HG03354 (cell line): Measurements from ENCODE around the gene SBNO2.

ENCODE experiments used
- ATAC-seq: cut with Tn5 transposase; IDR thresholded peaks from one replicate; pipeline ENCODE4 v1.9.1; 2021; ENCODE audit warnings: mild to moderate bottlenecking; ENCODE audit not compliant: unreplicated experiment, poor library complexity, severe bottlenecking

The SBNO2 gene

DNA sequence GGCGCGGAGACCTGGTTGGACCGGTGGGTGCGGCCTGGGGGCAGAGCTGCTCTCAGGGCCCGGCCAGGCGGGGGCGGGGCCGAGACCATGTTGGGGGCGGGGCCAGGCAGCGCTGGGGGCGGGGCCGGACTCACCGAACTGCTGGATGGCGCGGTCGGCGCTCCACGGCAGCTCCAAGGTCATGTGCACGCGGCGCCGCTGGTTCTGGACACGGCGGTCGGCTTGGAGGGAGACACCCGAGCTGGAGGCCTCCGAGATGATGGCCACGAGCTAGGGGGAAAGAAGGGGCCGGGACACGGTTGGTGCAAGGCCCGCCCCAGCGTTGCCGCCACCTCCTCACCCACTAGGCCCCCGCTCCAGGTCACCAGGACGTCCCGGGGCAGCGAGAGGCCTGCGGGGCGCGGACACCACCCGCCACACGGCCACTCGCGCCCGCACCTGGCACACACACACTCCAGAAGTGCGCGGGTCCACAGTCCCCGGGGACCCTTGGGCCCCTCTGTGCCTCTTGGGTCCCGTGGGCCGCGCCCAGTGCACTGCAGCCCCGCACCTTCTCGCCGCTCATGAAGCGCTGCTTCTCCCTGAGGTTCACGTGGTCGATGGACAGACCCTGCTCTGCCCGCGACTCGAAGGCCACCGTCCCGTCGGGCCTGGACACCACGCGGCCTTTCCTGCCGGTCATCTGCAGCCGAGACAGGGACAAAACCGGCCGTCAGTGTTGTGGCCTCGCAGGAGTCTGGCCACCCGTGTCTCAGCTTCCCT lies 61.6 kb downstream of the SBNO2 start:
- no peak for ATAC-seq

DNA sequence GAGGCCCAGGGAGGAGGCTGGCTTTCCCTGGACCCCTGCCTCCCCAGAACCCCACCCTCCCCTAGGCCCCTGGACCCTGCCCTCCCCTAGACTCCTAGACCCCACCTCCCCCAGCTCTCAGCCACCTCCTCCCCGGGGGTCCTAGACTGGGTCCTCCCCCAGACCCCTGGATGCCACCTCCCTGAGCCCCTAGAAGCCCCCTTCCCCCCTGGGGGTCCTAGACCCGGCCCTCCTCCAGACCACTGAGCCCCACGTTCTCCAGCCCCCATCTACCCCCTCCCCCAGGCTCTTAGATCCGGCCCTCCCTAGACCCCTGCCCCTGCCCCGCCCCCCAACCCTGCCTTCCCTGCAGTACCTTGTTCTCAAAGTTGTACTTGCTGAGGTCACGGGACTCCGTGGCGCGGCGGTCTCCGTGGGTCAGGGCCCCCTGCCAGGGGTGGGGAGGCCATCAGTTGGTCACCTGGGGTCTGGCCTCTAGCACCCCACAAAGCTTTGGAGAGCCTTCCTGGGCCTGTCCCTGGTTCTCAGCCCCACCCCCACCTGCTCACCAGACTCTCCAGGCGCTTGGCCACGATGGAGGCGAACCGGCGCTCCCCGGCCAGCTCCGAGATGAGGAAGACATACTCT lies 62.3 kb downstream of the SBNO2 start:
- no peak for ATAC-seq

DNA sequence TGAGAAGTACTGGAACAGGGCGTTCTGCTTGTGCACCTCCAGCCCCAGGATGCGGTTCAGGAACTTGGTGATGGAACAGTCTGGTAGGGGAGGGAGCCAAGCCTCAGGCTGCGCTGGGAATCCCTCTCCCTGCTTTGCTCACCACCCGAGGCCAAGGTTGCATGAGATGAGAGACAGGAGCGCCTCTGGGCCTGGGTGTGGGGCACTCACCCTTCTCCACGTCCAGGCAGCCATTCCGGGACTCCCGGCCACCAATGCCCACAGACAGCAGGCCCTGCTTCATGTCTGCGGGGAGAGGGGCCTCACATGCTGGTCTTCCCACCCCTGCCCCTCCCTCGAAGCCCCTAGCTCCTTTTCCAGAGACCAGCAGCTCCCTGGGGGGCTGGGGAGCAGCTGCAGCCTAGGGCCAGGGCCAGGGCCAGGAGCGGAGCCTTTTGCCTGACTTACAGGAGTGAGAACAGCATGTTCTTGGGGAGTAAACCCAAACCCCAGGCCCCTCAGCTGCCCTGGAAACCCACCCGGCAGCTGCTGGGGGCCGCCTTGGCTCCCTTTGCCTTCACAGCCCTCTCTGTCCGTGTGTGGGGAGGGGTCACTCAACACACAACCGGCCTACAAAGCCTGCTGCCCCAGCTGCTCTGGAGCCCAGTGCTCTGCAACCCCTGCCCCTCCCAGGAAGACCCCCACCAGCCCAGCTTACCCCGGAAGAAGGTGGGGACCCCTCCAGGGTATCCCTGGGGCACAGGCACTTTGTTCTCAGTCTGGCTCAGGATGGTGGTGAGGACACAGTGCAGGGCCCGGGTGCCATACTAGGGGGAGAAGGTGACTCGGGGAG lies 63.0 kb downstream of the SBNO2 start:
- no peak for ATAC-seq

DNA sequence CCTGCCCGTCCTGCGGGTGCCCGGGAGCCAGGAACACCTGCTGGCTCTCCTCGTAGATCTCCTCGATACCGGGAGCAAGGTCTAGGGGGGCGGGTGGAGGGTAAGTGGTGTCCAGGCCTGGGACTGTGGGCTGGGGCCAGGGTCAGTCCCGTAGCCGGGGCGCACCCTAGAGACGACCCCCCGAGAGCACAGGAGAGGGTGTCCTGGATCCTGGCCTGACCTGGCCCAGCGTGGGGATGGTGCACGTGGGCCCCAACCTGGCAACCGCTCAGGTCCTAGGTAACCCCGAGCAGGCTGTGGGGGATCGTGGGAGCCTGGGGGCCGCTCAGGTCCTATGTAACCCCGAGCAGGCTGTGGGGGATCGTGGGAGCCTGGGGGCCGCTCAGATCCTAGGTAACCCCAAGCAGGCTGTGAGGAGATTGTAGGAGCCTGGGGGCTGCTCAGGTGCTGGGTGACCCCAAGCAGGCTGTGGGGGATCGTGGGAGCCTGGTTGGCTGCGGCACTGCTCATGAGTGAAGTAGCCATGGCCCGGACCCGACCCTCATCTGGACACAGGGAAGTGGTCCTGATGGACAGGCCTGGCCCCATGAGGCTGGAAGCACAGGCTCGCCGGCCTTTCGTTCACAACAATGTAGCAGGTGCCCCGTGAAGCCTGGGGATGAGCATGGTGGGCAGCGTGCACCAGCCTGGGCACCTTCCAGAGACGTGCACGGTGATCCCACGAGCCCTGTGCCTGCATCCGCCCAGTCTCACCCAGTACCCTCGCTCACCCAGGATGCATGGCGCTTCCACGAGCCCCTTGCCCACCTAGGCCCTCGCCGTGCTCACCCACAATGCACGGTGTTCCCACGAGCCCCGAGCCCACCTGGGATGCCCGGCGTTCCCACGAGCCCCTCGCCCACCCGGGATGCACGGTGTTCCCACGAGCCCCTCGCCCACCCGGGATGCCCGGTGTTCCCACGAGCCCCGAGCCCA lies 64.1 kb downstream of the SBNO2 start:
- no peak for ATAC-seq

DNA sequence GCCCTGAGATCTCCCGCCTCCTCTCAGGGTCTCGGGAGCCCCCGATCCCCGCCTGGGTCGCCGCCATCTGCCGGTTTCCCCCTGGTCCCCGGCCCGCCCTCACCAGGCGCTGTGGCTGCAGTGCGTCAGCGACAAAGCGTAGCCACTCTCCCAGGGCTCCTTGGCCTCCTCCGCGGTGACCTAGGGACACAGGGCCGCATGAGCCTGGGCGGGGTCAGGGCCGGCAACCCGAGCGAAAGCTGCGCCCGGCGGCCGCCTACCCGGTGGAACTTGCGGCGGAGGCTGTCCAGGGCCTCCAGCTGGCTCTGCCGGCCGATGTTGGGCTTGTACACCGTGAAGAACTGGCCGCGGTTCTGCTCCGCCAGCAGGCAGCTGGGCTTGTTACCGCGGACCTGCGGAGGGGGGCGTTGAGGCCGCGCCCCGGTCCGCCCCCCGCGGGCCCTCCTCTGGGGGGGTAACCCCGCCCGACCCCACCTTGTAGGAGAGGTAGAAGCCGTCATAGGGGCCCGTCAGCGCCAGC lies 65.0 kb downstream of the SBNO2 start:
- ATAC-seq = no peak

DNA sequence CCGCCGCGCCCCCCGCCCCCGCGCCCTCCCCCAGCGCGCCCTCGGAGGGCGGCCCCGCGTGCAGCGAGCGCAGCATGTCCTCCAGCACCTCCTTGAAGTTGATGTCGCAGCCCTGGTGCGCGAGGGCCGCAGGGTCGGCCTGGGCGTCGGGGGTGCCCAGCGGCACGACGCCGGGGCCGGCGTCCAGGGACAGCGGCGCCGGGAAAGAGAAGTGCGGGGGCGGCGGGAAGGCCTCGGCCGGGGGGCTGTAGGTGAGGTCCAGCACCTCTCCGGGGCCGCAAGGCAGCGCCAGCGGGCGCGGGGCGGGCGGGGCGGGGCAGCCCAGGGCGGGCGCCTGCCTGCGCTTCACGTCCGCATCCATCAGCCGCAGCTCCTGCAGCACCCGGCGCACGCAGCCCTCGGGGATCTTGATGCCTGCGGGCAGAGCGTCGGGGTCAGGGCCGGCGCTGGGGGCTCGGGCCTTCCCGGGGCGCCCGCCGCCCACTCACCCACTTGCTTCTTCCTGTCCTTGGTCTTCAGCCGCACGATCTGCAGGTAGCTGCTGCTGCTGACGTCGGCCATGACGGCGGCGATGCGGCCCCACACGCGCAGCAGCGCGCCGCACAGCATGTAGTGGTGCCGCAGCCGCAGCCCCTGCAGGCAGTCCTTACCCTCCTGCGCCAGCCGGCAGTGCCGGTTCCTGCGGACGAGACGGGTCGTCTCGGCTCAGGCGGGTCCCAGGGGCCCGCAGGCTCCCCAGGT lies 65.6 kb downstream of the SBNO2 start:
- ATAC-seq = no peak

DNA sequence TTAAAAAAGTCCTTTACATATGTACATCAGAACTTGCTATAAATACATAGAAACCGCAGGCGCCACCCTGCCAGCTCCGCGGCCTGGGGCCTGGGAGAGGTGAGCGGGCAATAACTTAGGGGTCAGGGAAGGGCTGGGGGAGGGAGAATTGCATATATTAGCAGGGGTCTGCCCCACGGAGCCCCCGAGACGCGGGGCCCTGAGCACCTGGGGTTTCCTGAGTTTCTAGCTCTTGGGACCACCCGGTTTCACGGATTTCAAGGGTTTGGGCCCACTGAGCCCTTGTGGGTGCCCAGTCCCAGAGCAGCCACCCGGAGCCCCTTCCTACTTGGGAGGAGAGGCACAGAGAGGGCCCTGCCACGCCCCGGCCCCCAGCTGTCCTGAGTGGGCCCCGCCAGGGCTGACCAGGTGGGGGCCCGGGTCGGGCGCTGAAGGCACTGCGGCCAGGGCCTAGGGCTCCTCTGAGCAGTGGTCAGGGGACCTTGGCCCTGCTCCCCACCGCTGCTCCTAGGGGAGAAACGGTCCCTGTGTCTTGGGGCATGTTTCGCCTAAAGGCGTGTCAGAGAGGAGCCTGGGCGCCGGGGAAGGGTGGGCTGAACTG lies 66.3 kb downstream of the SBNO2 start:
- no peak for ATAC-seq

DNA sequence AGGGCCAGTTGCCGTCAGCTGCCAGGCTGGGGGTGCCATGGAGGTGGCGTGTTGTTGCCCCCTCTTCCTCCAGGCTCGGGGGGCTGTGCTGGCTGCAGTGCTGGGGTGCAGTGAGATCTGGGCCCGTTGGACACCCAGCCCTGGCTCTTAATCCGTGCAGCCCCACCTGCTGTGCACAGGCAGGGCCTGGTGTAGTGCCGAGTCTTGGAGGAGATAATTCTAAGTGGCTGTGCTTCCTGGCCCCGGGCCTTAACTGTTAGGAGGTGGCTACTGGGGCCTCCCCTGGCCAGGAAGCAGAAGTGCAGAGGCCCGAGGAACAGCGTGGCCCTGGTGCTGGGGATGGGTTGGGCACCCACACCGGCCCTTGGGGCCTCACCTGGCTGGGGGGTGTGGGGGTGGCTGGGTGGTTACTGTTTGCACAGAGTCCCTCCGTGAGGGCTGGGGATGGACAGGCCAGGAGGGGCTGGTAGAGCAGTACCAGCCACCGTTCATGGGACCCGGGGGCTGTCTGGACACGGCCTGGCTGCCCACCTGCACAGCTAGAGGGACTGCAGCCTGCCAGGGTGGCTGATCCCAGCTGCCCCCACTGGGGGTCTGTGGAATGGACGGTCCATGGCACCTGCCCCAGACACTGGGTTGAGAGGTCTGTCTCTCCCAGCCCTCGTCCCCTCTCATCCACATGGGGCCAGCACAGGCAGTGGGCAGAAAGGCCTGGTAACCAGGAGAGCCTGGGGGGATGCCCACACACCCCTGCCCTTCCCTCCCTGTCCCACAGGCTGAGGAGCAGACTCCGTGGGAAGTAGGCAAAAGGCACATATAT lies 67.0 kb downstream of the SBNO2 start:
- ATAC-seq = no peak

DNA sequence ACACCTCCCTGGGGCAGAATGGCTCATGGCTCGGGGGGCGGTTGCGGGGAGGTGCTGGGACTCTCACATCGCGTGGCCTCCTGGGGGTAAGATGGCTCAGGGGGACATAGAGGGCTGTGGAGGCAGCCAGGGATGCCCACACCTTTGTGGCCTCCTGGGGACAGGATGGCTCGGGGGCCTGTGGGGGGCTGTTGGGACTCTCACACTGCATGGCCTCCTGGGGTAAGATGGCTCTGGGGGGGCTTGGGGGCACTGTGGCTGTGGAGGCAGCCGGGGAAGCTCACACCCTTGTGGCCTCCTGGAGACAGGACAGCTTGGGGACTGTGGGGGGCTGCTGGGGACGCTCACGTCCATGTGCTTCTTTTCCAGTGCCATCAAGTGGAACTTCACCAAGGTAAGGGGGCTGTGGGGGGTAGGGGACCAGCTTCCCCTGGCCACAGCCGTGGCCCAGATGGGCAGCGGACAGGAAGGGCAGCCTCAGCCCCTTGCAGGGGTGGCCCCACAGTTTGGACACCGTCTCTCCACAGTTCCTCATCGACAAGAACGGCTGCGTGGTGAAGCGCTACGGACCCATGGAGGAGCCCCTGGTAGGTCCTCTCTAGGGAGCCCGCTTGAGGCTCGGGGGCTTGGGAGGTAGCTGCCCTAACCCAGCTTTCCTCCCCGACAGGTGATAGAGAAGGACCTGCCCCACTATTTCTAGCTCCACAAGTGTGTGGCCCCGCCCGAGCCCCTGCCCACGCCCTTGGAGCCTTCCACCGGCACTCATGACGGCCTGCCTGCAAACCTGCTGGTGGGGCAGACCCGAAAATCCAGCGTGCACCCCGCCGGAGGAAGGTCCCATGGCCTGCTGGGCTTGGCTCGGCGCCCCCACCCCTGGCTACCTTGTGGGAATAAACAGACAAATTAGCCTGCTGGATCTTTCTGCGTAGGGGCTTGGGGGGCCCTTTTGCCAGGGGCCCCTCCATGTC lies 67.9 kb downstream of the SBNO2 start:
- no peak for ATAC-seq

DNA sequence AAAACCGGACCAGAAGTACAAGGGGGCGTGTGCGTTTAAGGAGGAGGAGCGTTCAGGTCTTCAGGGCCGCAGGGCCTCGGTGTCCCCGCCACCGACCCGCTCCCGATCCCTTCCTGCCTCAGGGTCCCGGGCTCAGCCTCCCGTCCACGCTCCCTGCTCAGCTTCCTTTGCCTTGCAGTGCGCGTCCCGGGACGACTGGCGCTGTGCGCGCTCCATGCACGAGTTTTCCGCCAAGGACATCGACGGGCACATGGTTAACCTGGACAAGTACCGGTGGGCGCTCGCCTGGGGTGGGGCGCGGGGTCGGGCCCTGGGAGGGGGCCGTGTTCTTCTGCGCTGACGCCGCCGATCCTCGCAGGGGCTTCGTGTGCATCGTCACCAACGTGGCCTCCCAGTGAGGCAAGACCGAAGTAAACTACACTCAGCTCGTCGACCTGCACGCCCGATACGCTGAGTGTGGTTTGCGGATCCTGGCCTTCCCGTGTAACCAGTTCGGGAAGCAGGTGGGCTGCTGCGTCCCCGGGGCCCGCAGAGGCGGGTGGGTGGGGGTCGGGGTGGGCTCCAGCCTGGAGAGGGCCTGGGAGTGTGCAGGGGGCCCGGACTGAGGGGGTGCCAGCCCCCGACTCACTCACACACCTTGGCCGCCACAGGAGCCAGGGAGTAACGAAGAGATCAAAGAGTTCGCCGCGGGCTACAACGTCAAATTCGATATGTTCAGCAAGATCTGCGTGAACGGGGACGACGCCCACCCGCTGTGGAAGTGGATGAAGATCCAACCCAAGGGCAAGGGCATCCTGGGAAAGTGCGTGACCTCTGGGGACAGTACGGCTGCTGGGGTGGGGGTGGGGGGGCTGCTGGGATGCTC lies 68.8 kb downstream of the SBNO2 start:
- no peak for ATAC-seq

DNA sequence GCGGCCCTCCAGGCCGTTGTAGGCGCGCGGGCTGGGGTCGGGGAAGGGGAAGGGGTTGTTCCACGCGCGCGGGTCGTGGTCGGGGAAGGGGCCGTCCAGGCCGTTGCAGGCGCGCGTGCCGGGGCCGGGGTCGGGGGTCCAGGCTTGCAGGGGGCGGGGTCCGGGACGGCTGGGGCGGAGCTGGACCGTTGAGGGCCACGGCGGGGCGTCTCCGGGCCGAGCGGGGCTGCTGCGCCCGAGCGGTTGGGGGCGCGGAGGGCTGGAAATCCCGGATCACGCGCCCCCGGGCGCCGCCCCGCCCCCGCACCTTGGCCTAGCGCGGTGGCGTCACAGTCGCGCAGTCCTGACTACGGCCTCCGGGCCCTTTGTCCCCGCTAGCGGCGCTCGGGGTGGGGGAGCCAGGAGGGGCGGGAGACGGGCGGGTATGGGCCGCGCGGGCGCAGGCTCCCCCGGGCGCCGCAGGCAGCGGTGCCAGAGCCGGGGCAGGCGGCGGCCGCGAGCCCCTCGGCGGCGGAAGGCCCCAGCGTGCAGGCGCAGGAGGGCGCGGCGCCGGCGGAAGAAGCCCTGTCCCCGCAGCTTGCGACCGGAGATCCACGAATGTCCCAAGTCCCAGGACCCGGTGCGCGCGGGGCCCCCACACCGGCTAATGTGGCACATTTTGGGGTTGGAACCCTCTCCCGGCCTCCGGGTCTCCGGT lies 69.6 kb downstream of the SBNO2 start:
- peak; percentile 32 for ATAC-seq

DNA sequence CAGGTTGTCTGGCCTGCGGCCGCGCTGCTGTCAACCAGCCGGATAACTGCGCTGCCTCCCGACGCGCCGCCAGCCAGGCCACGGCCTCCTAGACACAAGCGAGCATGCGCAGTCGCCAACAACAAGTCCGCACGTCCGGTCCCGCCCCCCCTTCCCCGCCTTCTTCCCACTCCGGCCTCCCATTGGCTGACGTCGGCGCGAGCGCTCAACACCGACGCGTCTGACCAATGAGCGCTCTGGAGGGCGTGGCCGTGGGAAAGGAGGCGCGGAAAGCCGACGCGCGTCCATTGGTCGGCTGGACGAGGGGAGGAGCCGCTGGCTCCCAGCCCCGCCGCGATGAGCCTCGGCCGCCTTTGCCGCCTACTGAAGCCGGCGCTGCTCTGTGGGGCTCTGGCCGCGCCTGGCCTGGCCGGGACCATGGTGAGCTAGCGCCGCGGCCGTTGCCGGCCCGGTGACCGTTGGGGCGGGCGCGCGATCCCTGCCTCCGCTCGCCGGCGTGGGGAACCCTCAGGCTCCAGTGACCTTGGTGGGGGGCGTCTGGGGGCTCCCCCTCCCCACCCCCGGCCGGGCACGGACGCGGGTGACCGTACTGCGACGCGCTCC lies 70.3 kb downstream of the SBNO2 start, which contains the start of gene GPX4:
GPX4 (plus strand) TSS at position 287 of the 603 bp plus-strand sequence; CDS start at position 337, 50 bp downstream.
- peak; percentile 76 for ATAC-seq

DNA sequence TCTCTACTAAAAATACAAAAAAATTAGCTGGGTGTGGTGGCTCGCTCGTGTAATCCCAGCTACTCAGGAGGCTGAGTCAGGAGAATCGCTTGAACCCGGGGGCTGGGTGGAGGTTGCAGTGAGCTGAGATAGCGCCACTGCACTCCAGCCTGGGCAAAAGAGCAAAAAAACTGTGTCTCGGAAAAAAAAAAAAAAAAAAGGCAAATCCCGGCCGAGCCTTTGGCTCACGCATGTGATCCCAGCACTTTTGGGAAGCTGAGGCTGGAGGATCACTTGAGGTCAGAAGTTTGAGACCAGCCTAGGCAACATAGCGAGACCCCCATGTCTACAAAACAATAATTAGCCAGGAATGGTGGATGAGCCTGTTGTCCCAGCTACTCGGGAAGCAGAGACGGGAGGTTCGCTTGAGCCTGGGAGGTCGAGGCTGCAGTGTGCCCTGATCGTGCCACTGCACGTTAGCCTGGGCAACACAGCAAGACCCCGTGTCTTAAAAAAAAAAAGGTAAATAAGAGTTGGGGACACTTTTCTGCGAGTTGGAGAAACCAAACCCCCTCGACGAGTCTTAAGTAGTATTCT lies 70.8 kb downstream of the SBNO2 start:
- no peak for ATAC-seq
